GM19023 (cell line): ENCODE data around the gene SFTPA2.
"Not testable (repeated sequence)": the region's sequence is repeated elsewhere in the genome, so short reads cannot be mapped to it uniquely, and the experiment has no call there.

Experiments
- ATAC-seq: cut with Tn5 transposase; IDR thresholded peaks from one replicate; pipeline ENCODE4 v1.9.1; 2021; ENCODE audit warnings: mild to moderate bottlenecking, moderate library complexity; ENCODE audit not compliant: unreplicated experiment

Gene SFTPA2

DNA sequence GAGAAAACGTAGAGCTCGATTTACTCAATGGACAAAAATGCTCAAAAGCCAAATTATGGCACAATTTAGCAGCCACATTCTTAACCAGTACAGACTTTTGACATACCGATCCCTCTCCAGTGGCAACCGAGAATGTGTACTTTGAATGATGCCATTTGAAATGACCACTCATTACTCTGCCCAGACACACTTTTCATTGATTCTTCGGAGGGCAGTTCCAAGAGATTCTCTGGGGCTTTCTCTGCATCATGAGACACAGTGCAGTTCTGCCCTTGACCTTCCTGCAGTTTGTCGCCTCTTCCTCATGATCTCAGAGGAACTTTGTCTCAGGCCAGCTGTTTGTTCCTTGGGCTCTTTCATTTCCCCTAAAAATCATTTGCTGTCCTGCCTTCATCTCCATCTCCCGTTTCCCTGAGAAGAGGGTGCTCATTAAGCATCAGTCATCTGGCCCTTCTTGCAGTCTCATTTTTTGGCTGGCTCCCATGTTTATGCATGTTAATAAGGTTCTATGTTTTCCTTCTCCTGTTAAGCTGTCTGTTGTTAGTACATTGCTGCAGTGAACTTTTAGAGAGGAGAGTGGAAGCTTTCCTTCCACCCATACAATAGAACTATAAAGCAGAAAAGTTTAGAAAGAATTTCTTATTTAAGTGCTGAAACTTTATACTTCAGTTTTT lies 43.5 kb downstream of the SFTPA2 start:
- ATAC-seq: not testable (repeated sequence)

DNA sequence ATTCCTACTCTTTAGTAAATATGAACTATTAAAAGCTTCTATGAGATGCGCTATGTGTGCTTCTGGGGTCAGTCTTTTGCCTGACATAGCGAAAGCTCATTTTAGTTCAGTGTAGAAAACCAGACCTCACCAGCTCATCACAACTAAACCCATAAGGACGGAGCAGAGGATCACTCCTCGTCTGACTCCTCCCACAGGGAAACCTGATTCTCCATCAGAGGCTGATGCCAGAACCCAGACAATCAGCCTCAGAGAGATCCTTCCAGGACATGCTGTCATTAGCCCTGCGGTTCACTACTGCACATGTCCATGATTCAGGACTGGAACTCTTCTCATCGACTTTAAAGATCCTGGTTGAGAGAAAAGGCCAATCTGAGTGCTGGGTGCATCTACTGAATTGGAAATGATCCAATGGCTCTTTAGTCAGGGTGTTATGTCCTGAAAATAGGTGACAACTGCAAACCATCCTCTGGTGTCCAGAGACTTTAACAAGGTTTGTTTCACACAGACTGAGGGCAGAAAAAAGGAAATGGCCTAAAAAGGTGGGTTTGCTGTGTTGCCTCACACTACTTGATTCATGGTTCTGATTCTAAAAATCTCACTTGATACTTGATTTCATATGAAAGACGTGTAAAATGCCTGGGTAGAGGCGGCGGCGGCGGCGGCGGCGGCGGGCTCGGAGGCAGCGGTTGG lies 48.2 kb downstream of the SFTPA2 start, which contains the start of gene EIF5AL1:
Gene EIF5AL1 (plus strand): TSS at position 643 of the 693 bp plus-strand sequence. CDS start 117 bp downstream, outside the sequence.
- ATAC-seq: not testable (repeated sequence)

DNA sequence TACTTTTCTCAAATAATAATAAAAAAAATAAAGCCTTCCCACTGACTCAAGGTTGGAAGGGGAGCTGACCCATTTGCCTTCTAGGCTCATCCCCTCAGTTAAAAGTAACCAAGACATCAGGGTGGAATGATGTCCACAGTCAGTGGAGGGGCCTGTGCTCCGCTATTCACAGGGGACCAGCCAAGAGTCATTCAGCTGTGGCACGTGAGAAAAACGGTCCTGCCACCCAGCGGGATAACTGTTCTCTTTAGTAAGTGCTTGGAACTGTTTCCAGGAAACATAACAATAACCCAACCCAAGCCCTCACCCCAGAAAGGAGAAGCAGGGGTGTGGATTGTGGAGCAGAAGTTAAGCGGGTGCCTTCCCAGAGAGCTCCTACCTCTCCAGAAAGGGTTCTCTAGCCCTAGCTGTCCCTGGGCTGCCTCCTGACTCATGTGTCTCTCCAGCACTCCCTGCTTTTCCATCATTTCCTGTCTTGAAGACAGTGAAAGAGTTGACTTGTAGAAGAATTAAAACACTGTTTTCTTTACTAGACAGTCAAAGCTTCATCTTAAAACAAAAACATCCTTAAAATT lies 50.2 kb downstream of the SFTPA2 start:
- not testable (repeated sequence) for ATAC-seq

DNA sequence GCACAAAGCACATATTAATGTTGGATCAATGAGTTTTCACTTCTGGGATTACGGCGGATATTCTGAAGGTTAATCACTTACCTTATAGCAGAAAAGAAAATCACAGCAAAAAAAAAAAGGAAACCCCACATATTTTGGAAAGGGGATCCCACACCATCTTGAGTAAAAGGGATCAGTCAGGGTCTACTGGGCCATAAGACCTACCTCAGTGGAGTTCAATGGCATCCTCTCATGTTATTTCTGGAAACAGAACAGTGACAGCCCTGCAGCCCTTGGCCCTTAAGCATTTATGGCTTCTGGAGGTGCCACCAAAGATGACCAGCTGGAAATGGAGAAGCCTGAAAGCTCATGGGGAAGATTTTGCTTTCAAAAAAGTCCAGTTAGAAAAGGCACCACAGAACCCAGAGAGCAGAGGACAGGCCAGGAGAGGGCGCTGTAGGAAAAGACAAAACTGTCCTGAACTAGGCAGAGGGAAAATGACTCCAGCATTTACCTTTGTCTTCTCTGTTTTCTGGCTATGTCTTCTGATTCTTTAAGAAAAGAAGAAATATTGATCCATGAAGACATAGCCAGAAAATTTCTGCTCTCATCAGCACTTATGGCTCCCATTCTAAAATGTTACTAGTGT lies 50.8 kb downstream of the SFTPA2 start:
- ATAC-seq: not testable (repeated sequence)

DNA sequence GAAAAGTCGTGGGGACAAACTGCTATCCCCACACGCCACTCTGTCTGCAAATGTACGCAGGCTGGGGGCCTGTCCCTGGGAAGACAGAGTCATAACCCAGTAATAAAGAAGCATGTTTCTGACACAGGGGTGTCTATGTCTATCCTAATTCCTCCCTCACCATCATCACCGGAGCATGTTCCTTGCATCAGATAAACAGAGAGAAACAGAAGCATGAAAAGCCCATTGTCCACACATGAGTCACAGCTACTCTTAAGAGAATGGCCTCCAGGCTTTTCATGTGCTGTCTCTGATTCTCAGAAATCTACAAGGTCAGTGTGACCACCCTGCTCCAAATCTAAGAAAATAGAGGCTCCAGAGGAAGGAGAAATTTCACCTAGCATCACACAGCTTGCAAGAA lies 52.0 kb downstream of the SFTPA2 start:
- not testable (repeated sequence) for ATAC-seq

DNA sequence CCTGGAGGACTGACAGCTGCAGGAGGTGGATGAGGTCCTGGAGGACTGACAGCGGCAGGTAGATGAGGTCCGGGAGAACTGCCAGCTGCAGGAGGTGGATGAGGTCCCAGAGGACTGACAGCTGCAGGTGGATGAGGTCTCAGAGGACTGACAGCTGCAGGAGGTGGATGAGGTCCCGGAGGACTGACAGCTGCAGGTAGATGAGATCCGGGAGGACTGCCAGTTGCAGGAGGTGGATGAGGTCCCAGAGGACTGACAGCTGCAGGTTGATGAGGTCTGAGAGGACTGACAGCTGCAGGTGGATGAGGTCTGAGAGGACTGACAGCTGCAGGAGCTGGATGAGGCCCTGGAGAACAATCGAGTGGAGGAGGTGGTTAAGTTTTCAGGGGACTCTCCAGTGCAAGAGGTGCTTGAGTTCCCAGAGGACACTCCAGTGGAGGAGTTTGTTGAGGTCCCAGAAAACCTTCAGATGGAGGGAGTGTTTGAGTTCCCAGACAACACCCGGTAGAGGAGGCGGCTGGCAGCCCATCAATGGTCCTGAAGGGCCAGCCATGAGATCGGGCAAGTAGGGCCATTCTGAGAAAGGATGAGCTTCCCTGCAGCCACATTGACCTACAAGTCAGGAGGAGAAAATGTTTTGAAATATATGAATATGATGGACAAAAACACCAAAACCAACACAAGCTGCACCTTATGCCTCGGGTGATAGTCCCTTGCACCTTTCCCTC lies 52.6 kb downstream of the SFTPA2 start:
- ATAC-seq: no peak
